ENCODE data around the gene WWOX.
"Not testable (repeated sequence)": the region's sequence is repeated elsewhere in the genome, so short reads cannot be mapped to it uniquely, and the experiment has no call there.

The WWOX gene

DNA sequence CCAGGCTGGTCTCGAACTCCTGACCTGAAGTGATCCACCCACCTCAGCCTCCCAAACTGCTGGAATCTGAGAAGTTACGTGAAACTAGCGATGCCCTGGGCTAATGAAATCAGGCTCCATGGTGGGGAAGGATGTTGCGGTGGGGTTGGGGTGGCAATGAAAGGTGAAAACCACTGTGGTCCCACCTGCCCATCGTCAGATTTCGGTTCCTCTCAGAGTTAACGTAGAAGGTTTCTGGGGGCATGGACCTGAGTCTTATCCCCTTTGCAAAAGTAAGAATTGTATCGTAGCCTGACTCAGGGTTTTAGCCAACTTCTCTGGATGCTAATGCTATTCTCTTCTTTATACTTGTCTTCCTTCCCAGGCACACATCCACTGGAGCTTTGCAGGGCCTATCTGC, 402.3 kb downstream of the WWOX start:
- no peak for DNase-seq (ENCODE audit: low read depth)

DNA sequence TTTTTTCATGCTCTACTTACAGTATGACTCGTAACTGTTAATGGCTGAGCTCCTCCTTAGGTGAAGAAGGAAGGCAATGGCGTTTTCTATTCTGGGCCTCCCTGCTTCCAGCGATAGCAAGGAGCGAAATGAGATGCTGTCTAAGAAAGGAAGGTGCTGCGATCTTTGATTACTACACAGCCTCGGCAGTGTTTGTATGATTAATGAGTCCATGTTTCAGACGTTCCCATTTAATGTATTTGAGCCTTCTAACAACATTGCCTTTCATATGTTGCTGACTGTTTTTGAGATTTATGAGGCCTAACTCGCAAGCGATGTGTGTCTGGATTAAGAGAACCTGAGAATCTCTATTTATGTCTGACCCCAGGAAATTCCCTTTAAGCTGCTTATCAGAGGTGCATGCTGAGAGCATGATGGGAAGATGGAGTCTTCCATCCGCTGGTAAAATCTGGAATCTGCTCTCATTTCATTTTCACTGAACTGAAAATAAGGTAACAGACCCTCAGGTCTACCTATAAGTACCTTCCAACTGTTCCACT, 403.4 kb downstream of the WWOX start:
- no peak for DNase-seq (ENCODE audit: low read depth)

DNA sequence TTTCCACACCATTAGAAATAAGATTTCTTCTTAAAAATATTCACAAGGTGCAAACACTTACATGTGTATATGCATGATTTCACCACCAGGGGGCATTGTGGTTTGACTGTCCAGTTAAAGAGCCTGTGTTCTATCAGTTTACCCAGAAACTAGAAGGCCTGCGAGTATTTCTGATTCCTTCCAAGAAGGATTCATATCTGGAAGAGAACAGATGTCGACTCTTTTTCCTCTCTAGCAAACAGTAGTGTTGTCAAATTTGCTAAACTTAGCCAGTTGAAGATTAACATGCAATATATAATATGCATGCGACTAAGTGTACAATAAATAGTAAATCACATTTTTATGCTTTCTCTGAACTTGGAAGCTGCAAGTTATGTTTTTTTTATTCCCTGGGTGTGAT, 404.1 kb downstream of the WWOX start:
- DNase-seq (ENCODE audit: low read depth) = peak; percentile 33

DNA sequence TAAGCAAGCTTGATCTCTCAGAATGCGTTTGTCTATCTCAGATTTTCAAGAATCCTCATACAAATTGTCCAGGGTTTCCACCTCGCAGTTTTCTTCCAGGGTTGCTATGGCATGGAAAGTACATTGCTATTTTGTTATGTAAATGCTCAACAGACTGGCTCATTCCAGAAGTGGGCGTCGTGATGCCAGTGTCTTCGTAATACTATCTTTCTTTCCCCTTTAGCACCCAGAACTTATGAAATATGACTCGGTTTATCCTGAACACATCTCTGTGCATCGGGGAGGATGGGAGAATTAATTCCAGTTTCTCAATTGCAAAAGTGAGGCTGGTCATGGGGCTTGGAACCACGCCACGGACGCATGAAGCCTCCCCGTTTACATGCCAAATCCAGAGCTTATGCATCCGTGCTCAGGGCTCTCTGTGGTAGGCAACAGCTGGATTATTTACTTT, 405.0 kb downstream of the WWOX start:
- no peak for DNase-seq (ENCODE audit: low read depth)

DNA sequence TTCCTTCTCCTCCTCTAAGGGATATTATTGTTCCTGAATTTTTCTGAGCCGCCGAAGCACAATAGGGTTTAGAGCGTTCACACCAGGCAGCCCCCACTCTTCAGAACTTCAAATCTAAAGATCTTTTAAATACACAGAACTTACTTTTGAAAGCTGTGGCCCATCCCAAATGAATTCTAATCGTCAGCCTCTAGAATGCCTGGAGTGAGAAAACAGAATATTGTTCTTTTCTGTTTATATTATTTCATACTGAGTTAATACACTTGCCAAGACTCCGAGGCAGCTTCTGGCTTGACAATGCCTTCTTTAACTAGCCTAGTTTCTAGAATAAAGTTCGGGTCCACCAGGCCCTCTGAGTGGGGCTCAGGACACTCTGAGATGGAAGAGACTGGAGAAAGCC, 405.6 kb downstream of the WWOX start:
- no peak for DNase-seq (ENCODE audit: low read depth)

DNA sequence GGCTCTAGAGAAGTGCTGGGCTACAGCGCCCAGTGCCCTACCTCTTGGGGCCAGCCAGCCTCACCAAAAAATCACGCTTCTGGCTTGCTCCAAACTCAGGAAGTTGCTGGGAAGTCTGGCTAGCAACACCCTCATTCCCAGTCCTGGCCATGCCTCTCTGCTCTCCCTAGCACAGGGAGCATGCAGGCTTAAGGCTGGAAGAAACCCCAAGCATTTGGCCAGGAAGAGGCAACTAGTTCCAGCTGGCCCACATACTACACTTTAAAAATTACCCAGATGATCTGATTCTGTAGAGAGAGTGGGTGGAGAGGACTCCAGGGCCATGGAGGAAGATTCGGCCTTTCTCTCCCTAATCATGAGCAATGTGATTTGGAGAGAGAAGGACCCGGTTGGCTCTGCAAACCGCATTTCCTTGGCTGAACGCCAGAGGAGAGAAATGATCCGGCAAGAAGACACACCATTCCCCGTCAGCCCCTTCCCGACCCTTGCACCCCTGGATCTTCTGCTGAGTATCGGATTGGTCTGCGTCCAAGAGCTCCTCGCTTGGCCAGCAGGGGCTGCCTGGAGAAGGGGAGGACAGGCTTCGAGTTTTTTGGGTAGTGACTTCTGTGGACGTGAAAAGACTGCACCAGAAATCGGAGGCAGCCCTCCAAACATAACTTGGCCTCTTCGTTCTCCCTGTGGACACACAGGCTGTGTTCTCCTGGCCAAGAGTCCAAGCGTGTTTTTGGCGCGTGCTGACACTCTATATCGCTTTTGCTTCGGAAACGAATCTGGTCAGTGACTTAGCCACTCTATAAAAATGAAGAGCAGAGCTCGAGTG, 406.3 kb downstream of the WWOX start:
- DNase-seq (ENCODE audit: low read depth) = no peak

DNA sequence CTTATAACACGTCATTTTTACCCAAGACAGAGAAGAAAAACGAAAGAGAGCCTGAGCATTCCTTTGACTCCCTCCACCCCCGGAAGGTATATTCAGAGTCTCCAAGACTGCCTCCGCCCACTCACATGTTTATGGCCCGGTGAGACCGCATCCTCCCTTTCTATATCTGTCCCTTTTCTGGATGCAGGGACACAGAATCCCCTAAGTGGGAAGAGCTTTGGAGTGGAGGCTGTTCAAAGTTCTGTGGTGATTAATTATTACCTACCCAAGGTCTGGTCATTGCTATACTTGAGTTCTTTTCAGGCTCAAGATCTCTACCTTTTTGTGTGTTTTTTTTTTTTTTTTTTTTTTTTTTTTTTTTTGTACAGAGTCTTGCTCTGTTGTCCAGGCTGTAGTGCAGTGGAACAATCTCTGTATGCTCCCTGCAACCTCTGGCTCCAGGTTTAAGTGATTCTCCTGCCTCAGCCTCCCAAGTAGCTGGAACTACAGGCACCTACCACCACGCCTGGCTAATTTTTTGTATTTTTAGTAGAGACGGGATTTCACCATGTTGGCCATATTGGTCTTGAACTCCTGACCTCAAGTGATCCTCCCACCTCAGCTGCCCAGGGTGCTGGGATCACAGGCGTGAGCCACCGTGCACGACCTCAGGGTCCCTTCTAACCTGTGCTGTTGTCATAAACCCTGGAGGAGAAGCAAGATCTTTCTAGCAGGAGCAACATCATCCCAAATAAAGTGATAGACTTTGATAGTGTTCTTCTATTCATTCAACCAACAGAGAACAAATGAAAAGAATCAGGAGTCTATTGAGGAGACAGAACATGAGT, 407.1 kb downstream of the WWOX start:
- DNase-seq (ENCODE audit: low read depth) = no peak

DNA sequence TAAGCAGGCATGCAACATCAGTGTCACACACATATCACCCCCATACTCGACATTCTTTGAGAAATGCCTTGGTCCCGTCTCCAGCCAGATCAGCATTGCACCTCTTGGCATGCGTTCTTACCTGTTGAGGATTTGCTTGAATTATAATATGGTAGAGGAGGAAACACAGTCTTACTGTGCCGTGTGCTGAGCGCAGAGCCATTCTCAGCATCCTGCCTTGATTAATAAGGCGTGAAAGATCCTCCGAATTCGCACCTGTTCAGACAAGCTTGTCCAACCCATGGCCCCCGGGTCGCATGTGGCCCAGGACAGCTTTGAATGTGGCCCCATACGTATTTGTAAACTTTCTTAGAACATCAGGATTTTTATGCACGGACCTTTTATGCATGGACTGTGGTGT, 408.1 kb downstream of the WWOX start:
- DNase-seq (ENCODE audit: low read depth) = no peak

DNA sequence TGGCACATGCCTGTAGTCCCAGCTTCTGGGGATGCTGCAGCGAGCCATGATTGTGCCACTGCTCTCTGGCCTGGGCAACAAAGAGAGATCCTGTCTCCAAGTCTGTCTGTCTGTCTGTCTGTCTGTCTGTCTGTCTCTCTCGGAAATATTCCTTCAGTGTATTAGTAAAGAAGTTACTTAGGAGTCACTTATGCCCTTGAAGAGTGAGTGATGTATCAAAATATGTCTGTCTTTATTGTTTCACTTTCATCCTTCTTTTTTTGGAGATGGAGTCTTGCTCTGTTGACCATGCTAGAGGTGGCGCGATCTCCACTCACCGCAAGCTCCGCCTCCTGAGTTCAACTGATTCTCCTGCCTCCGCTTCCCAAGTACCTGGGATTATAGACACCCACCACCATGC, 410.5 kb downstream of the WWOX start:
- no peak for DNase-seq (ENCODE audit: low read depth)

DNA sequence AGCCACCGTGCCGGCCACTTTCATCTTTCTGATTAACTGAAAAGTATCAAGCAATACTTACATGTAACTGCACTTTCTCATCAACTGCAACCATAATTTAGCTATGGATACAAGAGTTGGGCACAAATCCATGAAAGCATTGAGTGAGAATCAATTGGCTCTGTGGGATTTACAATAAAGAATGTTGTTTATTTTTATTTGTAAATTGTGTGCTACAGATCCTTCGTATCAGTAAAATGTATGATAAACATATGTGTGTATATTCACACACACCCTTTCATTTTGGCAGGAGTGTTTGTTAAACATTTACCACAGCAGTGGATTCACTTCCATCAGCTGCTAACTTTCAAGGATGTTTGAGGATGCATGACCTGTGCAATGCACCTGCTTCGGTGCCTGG, 411.0 kb downstream of the WWOX start:
- no peak for DNase-seq (ENCODE audit: low read depth)

DNA sequence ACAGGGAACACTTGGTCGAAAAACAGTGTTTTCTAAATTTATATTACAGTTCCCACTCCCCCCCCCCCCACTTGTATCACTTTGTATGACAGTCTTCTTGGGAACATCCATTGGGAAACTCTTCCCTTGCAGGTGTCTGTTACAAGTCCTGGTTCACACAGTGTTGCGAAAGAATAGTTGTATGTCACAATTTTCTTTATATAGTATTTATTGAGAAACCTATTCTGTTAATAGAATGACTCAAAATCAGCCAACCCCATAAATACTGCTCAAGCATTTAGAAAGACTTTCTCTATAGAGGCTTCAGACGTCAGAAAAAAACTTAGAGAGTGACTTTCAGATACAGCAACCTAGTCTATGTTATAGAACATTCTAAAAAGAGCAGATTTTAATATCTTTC, 414.4 kb downstream of the WWOX start:
- DNase-seq (ENCODE audit: low read depth) = no peak

DNA sequence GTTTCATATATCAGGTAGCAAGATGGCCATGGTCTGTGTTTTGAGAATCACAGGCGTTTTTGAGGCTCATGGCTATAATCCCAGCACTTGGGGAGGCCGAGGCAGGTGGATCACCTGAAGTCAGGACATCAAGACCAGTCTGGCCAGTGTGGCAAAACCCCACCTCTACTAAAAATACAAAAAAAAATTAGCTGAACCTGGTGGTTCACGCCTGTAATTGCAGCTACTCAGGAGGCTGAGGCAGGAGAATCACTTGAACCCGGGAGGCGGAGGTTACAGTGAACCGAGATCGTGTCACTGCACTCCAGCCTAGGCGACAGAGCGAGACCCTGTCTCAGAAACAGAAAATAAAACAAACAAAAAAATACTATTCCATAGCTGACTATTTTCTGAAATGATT, 415.4 kb downstream of the WWOX start:
- DNase-seq (ENCODE audit: low read depth) = not testable (repeated sequence)

DNA sequence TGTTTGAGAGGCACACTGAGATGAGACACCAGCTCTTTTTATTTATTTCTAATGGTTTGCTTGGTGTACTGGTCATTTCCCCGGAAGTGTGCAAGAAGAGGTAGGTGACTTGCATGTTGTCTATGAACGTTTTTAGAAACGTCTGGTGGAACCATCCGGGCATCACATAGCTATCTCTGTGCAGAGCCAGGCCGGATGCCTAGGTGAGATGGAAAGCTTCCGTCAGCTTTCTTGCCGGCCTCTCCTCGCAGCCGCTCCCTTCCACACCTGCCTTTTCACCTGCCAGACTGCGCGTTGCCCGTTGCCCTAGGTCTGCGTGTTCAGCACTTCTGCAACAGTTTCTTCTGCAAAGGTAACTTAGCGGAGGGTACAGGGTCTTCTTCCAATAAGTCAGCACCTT, 416.0 kb downstream of the WWOX start:
- DNase-seq (ENCODE audit: low read depth) = no peak

DNA sequence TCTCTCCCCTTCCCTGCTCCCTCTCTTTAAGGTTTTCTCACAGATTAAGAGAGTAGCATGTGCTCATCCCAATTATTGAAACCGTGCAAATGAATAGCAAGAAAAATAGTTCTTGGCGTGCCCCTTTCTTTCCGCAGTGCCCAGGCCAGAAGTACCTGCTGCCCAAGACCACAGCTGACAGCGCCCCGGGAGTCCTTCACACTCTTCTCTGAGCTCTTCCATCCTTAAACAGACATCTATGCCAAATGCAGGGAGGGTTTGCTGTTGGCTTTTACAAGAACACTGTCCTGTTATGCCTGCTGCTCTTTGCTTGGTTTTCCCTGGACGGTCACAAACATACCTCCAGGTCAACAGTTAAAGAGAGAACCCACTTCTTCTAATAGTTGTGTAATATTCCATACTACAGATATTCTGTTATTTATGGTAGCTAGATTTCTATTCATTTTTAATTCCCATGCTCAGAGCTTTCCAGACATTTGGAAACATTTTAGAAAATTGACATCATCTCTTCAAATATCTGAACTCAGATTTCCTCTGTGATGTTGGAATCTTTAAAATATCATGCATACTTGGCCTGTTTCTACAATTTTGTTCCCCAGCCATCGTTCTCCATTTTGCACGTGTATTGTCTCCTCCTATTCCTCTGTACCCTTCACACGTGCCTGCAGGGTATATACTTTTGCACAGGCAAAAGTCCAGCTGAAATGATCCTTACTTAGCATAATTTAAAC, 416.7 kb downstream of the WWOX start:
- no peak for DNase-seq (ENCODE audit: low read depth)

DNA sequence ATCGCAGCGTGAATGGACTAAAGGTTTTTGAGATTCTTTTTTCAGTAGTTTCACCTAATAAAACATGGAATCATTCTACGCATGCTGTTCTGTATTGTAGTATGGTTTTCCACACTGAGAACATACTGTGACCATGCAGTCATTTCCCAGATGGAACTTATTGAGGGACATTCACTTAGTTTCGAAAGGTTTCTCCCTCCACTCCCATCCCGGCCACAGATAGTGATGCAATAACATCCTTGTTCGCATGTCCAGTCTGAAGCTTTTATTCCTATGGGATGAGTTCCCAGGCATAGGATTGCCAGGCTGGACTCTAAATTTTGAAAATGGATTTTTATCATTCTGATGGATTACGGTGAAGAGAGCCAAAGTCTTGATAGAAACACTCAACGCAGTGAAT, 420.4 kb downstream of the WWOX start:
- DNase-seq (ENCODE audit: low read depth) = no peak

DNA sequence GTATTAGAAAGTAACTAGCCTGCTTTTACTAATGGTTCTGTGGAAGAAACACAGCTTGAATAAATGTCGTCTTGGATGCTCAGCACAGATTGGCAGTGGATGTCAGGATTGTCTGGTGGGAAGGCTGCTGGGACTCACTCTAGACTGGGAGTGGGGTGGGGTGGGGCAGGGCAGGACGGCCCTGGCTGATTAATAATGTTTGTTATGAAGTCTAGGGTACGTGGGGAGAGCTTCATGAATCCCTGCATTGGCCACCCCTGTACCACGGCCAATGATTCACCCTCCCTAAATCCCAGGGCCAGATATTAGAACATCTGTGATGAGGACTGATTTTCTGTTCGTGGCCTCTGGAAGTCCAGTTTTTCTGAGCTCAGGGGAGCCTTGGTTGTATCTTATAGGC, 421.0 kb downstream of the WWOX start:
- DNase-seq (ENCODE audit: low read depth) = no peak

DNA sequence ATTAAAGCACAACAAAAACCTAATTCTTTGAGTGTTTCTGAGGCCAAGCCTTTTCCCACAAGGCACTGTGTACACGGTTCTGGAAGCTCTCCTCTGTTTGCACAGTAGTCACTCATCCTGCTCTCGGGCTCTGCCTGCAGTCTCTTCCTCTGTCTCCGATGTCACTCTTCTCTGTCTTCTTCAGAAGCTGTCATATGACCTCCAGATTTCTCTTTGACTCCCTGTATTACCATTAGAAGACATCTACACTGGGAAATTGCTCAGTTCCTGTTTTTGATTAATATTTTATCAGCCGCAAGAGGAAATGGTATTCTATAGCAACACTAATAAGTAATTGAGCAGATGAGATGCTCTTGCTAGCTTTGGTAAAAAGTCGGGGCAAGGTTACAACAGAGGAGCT, 422.9 kb downstream of the WWOX start:
- no peak for DNase-seq (ENCODE audit: low read depth)

DNA sequence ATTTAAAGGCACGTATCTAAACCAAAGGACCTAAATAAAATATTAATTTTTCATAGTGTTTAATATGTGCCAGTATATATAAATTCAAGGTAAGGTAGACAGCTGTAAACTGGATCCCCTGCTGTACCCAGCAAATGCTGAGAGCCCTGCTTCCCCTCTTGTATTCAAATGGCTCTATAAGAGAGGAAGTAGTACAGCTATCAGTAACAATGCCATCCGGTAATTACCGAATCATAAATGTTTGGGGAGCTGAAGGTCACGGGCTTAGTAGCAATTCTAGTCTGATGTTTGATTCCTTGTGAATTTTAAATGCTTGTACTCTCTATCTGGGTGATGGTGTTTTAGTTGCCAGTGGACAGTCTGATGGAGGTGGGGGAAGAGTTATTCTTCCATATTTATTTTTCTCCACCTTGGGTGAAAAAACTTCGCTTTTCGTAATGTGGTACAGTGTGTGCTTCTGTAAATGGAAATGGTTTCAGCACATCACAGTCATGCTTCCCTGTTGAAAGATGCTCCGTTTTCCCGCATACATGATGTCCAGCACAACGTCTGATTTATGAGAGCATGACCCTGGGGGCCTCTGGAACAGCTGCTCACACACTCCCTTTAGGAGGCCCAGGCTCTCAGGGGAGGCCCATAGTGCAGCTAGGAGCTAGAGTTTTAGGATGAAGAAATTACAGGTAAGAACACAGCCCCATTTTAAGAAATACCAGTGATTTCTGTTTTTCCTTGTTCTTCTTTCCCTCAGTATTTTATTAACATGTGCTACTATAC, 423.9 kb downstream of the WWOX start:
- DNase-seq (ENCODE audit: low read depth) = no peak

DNA sequence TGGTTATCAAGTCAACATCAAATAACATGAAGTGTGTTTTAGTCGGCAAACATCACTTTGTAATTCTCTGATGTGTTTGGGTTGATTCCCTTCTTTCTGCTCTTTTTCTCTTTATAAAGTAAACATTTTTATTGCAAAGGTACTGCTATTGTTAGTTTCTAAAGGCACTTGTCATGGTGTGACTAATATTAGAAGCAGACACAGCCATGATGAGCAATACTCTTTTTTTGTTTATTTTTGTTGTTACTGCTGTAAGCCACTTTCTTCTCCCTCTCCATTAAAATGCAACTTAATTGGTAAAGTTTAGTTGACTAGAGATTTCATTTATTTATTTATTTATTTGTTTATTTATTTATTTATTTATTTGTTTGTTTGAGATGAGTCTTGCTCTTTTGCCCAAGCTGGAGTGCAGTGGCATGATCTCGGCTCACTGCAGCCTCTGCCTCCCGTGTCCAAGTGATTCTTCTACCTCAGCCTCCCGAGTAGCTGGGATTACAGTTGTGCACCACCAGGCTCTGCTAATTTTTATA, 424.7 kb downstream of the WWOX start:
- DNase-seq (ENCODE audit: low read depth) = no peak

DNA sequence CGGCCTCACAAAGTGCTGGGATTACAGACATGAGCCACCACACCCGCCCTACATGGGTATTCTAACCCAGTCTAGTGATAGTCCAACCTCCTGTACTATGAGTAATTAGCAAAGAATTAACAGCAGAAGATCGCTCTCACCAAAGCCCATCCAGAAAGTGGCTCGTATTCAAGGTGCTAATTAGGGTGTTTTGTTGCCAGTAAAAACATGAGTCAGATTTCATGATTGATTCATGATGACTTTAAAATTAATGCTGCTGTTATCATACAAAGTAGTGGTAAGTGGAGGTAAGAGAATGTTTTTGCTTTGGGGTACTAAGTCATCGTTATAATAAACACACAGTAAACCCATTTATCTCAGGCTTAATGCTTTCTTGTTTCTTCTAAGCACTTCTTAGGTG, 428.8 kb downstream of the WWOX start:
- DNase-seq (ENCODE audit: low read depth) = no peak

DNA sequence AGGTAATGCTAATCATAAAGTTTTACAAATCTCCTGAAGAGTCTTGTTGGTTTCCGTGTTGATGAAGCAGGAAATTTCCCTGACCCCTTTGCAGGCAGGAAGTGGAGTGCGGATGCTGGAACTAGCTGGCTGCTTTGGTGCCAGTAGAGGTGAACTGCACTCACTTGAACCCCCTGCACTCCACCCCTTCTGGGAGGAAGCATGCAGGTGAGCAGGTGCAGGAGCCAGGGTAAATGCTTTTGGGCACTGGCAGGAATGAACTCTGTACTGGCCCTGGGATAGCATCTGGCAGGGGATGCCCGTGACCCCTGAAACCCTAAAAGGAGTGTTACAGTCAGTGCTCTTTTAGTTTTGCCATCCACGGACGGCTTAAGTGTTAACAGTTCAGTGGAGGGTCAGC, 430.4 kb downstream of the WWOX start:
- DNase-seq (ENCODE audit: low read depth) = no peak
